HS-5 (cell line): ENCODE measurements around the gene NECAB2.
"Not testable (repeated sequence)": the region's sequence is repeated elsewhere in the genome, so short reads cannot be mapped to it uniquely, and the experiment has no call there.

Experiments used
- DNase-seq: peaks from one replicate; pipeline ENCODE4 v3.0.0-alpha.2; 2012; ENCODE audit warnings: low read depth

Gene NECAB2

DNA sequence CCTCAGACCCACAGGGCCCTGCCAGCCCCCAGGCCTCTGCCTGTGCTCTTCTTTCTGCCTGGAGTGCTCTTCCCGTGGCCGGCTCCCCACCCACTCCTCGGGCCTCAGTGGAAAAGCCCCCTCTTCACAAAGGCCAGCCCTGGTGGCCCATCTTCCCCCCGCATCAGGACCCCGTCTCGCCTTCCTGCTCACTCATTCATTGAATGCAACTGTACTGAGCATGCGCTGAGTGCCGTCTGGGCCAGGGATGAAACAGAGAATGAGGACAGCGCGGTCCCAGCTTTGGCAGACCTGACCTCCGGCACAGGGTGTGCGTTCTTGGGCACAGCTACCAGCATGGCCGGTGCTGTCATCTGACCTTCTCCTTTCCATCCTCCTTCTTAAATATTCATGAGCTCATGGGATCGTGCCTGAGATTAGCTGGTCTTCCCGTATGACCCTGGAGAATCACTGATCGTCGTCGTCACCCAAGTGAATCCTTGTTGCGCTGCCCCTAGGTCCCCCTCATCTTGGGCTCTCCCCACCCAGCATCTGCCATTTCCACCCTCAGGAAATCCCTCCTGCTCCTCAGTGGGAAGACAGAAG lies 31.4 kb upstream of the NECAB2 start:
- DNase-seq, result no peak

DNA sequence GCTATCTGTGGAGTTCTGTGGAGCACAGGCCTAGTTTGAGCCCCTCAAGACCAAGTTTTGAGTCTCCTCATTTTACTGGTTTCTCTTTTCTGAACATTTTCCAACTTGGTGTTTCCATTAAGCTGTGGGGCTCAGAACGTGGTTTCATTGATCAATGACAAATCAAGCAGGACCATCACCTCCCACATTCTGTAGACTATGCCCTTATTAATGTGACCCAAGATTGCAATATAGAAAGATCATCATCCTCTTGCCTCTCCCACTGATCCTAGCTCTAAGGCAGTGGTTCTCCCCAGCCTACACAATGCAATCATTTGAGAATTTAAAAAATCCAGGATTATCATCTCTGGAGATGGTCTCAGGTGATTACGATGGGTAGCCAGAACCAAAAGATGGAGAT lies 30.8 kb upstream of the NECAB2 start:
- no peak for DNase-seq

DNA sequence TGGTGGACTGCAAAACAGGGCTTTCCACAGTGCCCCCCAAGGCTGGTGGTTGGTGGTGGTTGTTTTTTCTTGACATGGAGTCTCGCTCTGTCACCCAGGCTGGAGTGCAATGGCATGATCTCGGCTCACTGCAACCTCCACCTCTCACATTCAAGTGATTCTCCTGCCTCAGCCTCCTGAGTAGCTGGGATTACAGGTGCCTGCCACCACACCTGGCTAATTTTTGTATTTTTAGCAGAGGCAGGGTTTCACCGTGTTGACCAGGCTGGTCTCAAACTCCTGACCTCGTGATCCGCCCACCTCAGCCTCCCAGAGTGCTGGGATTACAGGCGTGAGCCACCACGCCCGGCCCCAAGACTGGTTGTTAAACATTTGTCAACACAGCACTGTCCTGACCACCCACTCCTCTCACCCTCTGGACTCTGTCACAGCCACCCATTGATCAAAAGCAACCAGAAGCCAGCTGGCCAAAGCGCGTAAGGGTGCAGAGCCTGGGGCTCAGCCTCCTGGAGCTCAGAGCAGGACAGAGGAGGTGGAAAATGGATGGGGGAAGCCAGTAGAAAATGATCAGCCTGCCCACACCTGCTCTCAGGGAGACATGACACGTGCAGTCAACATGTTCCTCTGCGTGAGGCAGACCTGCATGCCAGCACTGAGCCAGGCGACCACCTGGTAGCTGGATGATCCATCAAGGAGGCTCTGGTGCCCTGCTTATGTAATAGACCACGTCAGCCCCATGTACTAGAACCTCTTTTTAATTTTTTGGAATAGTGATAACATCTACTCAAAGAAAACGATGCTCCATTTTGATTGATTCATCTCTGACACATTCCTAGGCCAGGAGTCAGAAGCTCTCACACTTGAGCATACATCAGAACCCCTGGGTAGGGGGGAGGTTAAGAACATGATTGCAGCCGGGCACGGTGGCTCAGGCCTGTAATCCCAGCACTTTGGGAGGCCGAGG lies 29.8 kb upstream of the NECAB2 start:
- no peak for DNase-seq

DNA sequence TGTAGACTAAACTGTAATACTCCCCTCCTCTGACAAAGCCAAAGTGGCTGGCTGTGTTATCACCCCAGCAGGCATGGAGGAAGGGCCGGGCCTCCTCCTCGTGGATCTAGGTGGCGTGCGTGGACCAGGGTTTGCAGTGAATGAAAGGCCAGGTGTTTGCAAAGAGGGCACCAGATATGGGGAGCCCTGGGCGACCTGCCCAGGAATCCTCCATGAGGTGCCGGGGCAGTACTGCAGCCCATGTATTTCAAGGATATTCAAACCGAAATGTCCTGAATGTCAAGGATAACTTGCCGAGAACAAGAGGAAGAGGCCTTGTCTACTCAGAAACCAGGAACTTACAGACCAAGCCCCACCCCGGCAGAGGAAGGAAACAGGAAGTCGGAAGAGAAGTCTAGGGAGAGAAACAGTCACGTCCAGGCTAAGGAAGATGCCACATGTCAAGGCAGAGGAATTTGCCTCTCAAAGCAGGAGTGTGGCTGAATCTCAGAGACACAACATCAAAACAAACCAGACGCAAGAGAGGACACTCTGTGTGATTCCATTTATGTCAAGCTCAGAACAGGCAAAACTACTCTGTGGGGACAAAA lies 28.7 kb upstream of the NECAB2 start:
- no peak for DNase-seq

DNA sequence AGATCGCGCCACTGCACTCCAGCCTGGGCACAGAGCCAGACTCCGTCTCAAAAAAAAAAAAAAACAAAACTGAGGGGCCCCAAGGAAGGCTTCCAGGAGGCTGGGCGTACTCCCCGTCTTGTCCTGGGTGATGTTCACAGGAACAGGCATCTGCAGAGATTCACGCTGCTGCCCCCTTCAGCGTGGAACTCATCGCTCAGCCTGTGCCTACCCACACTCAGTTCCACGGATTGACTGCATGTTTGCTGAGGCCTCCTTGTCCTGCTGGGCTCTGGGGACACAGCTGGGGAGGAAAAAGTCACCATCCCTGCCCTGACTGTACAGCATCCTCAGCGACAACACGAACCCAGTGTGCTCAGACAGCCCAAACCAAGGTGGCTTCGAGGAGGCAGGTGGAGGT lies 27.9 kb upstream of the NECAB2 start:
- DNase-seq, result no peak

DNA sequence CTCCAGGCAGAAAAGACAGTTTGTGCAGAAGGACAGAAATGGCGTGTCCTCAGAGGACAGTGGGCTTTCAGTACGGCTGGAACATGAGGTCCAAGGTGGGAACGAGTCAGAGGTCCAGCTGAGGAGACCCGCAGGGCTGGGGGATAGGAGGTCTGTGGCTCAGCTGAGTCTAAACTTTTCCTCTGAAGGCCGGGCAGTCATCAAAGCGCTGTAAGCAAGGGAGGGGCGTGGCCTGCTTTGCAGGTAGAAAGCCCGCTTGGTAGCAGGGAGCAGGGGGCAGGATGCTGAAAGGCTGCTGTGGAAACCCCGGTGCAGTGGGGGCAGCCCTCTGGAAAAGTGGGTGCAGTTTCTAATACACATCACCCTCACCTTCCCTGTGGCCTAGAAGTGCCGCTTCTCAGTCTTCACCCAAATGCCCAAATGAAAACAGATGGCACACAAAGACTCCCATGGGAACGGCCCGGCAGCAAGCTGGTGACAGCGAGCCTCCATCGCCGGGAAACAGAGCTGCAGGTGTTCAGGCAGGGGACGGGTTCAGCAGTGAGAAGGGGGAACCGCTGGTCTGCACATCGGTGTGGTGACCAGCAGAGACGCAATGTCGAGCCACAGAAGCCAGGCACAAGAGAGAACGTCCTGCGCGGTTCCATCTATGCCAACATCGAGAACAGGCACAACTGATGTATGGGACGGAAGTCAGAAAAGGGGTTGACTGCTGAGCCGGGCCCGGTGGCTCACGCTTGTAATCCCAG lies 27.2 kb upstream of the NECAB2 start:
- DNase-seq, result no peak

DNA sequence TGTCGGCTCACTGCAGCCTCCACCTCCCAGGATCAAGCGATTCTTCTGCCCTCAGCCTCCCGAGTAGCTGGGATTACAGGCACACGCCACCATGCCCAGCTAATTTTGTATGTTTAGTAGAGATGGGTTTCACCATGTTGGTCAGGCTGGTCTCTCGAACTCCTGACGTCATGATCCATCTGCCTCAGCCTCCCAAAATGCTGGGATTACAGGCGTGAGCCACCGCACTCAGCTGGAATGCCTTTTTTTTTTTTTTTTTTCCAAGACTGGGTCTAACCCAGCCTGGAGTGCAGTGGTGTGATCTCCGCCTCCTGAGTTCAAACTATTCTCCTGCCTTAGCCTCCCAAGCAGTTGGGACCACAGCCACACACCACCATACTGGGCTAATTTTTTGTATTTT lies 26.5 kb upstream of the NECAB2 start:
- DNase-seq, result not testable (repeated sequence)

DNA sequence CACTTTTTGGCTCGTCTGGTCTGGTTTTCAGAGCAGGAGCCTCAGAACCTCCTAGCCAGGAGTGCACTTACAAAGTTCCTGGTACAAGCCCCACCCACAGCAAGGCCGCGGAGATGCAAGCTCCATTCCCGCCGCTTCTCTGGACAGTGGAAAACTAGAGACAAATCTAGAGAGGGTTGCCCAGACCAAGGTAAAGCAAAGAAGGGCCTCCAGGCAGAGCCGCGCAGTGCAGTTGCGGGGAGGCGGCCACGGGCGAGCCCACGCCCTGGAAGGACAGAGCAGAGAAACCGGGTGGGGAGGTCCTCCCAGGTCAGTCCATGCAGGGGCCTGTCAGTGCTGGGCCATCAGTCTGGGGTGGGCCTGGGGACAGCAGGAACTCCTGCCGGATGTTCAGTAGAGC lies 26.0 kb upstream of the NECAB2 start:
- no peak for DNase-seq

DNA sequence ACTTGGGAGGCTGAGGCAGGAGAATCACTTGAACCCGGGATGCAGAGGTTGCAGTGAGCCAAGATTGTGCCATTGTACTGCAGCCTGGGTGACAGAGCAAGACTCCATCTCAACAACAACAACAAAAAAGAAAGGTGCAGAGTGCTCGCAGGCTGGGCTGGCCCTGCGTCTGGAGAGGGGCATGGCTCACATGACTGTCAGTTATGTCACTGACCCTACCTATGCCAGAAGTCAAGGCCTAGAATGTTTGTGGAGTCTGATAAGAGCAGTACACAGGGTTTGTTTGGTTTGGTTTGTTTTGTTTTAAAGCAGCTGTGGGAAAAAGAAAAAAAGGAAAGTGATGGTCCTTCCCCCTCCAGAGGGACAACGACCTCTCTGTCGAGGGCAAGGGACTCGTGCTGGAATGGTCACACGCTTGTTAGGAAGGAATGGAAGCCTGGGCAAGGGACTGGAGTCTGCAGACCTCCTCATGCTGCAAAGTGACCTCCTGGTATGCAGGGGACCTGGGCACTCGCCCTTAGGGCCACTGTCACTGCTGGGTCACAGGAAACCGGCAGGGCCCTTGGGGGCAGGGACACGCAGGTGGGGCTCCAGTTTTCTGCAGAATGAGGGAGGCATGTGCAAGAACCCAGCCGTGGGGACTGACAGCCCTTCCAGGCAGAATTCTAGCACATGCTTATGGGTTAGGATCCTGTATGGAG lies 25.1 kb upstream of the NECAB2 start:
- DNase-seq, result no peak

DNA sequence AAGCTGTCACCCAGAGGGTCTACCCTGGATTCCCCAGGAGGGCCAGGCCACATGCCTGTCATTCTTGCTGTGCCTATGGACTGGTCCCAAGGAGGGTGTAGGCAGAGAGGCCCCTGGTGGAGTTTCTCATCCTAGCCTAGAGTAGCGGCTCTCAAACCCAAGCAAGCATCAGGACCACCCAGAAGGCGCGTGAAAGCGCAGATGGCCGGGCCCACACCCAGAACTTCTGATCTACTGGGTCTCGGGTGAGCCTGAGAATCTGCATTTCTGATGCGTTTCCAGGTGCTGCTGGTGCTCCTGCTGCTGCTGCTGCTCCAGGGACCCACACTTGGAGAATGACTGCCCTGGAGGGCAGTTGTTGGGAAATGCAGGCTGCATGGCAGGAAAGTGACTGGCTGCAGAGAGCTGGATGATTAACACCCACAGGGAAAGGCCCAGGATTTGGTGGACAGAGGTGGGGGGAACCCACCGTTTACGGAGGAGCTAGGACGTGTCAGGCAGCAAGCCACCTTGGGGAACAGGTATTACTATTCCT lies 24.5 kb upstream of the NECAB2 start:
- DNase-seq, result no peak

DNA sequence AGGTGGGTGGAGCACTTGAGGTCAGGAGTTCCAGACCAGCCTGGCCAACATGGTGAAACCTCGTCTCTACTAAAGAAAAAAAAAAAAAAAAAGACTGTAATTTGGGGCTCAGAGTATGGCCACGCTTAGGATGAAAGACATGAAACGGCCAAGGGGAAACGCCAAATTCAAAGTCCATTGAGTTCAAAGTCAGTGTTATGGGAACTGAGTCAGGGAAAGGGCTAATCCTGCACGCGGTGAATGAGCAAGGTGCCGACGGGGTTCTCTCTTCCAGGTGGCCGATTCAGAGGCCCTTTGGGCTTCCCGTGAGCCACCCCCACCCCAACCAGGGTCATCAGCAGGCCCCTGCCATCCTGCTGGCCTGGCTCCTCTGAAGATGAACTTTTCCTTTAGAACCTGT lies 22.5 kb upstream of the NECAB2 start:
- DNase-seq, result no peak

DNA sequence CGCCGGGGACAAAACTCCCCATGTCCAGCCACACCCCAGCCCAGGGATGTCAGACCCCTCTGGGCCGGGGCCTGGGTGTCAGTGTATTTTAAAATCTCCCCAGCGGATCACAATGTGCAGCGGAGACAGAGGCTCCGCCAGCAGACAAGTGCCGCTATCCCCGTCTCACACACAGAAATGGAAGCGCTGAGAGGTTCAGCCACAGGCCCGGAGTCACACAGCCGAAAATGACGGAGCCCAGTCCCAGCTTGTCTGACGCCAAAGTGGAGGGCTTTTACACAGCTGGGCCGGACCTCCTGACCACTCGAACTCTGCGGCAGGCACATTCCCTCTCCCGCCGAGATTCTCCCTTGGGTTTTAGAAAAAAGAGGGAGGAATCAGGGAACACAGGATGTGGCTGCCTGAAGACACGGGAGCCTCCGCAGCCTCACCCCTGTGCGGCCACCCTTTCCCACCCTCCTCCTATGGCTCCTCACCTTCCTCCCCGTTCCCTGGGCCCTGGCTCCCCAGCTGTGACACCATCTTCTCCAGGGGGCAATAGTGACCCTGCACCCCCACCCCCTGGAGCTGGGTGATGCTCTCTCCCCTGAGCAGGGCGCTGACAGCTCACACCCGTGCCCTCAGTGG lies 21.8 kb upstream of the NECAB2 start:
- no peak for DNase-seq

DNA sequence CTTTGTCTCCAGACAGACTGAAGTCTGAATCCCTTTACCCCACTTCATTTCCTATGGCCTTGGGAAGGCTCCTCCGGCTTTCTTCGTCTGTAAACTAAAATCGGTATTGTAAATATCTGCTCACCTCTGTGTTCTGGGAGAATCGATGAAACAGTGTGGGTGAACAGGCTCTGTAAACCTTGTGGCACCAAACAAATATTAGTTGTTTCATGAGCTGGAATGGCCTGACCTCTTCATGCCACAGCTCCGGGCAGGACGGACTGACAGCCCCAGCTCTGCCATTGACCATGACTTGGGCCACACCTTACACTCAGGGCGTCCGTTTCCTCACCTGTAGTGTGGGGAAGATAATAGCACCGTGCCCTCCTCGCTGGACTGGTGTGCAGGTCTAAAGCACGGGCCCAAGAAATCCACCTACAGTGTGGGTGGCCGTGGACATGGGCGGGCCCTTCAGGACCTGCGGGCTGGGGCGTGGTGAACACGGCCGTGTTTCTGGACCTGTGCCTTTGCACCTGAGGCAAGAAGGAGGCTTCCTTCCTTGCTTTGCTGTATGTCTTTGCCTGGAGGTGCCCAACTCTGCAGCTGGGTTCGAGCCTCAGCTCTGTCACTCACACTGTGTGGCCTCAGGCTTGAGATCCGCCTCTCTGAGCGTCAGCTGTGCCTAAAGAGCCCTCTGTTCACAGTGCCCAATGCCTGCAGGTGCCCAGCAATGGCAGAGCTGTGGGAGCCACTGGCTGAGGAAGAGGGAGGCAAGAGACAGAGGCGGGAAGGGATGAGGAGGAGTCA lies 21.1 kb upstream of the NECAB2 start:
- DNase-seq, result no peak

DNA sequence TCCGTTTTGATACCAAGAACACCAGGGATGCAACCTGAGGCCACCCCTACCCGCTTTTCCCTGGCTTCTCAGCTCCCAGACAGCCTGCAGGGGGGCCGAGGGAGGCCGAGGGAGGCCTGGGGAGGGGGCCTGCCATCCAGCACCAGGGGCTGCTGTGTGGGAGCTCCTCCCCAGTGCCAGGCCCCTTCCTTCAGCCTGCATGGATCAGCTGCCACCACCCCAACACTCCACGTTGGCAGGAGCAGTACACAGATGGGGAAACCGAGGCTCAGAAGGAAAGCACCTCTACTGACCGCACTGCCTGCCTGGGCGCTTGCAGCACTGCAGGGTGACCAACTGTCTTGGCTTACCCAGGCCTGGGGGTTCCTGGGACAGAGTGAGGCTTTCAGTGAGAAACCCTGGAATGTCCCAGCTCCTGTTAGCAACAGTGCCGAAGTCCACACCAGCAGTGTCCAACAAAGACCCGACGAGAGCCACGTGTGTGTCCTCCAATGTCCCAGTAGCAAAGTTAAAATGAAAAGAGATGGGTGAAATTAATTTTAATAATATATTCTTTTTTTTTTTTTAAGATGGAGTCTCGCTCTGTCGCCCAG lies 20.3 kb upstream of the NECAB2 start:
- DNase-seq, result no peak

DNA sequence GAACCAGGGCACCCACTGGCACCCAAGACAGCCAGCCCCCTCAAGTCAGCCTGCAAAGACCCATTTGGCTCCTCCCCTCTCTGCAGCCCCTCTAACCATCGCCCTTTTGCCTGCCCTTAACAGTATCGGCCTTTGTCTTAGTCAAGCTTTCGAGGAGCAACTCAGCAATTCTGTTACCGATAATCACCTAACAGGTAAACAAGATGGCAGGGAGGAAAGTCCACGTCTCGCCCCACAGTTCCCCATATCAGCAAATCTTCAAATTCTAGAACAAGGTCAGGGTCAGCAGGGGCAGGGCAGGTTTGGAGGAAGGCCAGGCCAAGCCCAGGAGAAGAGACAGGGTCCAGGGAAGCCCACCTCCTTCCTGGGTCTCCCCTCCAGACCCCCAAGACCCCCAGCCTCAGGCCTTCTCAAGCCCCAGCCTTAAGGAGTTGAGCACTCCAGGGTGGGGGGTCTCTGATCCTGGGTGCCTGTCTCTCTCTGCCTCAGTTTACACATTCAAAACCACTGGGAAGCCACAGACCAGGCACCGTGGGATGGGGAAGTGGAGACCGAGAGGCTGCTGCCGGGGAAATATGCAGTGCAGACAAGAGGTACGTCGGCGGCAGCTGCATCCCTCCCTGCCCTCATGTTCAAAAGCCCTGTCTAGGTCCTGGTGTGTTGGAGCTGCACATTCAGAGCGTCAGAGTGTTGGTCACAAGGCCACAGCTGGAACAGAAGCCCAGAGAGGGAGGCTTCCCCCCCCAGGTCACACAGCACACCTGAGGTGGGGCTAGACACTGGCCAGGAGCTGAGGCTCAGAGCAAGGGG lies 18.9 kb upstream of the NECAB2 start:
- DNase-seq, result no peak

DNA sequence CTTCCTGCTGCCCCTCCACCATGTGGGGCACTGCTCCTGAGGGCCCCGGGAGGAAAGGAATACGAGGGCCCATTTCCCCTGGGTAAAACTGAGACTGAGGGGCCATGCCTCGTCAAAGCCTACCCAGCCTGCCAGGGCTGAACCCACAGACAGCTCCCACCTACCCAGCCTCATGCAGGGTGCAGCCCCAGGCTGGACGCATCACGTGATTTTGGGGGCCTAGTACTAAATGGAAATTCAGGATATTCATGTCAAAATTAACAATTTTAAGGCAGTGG lies 18.4 kb upstream of the NECAB2 start:
- DNase-seq, result no peak

DNA sequence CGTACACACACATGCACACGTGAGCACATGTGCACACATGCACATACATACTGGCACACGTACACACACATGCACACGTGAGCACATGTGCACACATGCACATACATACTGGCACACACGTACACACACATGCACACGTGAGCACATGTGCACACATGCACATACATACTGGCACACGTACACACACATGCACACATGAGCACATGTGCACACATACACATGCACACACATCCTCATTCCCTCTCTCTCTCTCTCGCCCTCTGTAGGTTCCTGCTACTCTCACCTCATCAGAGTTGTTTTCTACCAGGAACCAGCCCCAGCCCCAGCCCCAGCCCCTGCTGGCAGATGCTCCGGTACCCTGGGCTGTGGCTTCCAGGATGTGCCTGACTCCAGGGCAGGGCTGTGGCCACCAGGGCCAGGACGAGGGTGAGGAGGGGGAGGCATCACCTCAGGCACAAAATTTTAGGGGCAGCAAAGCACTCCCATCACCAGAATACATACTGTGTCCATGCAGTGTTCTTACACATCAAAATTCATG lies 17.1 kb upstream of the NECAB2 start:
- not testable (repeated sequence) for DNase-seq

DNA sequence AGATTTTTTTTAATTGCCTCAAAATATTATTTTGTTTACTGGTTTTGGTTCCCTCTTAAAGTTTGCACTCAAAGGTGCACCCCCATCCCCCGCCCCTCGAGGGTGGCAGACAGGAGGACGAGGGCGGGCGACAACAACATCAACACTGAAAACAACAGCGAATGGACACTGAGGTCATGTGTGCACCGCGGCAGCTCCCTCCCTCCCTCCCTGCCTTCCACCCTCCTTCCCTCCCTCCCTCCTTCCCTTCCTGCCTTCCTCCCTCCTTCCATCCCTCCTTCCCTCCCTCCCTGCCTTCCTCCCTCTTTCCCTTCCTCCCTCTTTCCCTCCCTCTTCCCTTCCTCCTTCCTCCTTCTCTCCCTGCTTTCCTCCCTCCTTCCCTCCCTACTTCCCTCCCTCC lies 16.5 kb upstream of the NECAB2 start:
- DNase-seq, result no peak

DNA sequence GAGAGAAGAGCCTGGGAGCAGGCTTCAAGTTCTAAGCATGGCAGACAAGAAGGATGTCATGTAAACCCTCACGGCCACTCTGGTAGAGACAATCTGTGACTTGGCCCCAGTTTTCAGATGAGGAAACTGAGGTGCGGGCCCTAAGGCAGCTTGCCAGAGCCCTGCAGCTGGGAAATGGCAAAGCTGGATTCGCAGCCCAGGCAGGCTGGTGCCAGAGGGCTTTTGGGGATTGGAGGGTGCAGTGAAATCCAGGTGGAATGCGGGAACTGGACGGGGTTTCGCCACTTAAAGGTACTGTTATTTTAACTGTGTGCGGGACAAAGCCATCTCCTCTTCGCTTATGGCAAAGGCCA lies 15.5 kb upstream of the NECAB2 start:
- no peak for DNase-seq
